ENCODE data around the gene TACC3.

GRCh38 chr4:1735215-1735614, 13.9 kb downstream of the TACC3 start:
- TF ChIP-seq CTCF (IDR thresholded peaks at IDR 0.05), result no peak
- no peak for TF ChIP-seq POLR2A (IDR thresholded peaks at IDR 0.05)

Measured in uterus (tissue), 2 donors.